Stimulated activated naive CD8-positive, alpha-beta T cell treated with anti-CD3 and anti-CD28 coated beads, Interleukin-15, Interleukin-2, amounts not matched to agents 100 ng/mL and 50 ng/mL, for 24 hours (primary cell): Measurements from ENCODE around the gene TES.

ENCODE experiments used
- H3K27ac Mint-ChIP-seq: one replicate; pipeline ENCODE4 v1.8.0; 2021; ENCODE audit warnings: mild to moderate bottlenecking, mixed read lengths
- H3K27me3 Mint-ChIP-seq: one replicate; pipeline ENCODE4 v1.8.0; 2021; ENCODE audit warnings: mixed read lengths
- H3K36me3 Mint-ChIP-seq: one replicate; pipeline ENCODE4 v1.8.0; 2021; ENCODE audit warnings: low read depth, mixed read lengths
- H3K4me1 Mint-ChIP-seq: one replicate; pipeline ENCODE4 v1.8.0; 2021; ENCODE audit warnings: low read depth, mixed read lengths
- H3K4me3 Mint-ChIP-seq: one replicate; pipeline ENCODE4 v1.8.0; 2021; ENCODE audit warnings: mild to moderate bottlenecking, mixed read lengths
- H3K9me3 Mint-ChIP-seq: one replicate; pipeline ENCODE4 v1.8.0; 2021; ENCODE audit warnings: mixed read lengths

Gene TES

DNA sequence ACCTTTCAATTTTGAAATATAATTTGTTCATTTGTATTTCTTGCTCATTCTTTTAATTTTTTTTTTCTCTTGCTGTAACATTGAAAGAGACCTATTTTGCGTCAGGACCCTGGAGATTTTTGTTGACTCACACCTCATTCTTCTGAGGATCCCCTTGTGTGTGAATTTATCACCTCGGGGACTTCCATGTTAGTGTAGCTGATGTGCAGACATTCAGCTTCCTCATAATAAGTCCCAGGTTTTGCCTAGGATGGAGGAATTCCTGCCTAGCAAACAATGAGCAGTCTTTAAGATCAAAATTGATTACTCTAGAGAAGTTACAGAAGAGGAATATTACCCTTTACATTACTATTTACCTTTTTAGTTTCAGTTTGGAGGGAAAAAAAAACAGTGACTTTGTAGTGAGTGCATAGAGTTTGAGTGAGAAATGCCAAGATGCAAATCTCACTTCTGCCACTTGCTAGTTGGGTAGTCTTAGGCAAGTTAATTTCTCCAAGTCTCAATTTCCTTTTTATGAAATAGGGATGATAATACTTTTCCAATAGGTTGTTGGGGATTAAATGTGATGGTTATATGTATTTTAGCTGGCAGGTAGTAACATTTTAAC is 14.3 kb downstream of the TES start:
- H3K4me1 Mint-ChIP-seq, result peaks cover 93% of the 10 kb centered on the region
- H3K9me3 Mint-ChIP-seq, result no peaks in the 10 kb centered on the region
- peak overlapping the region; percentile 69 for H3K27ac Mint-ChIP-seq
- H3K4me3 Mint-ChIP-seq, result peak overlapping the region; percentile 71
- H3K36me3 Mint-ChIP-seq, result peaks cover 3% of the 10 kb centered on the region
- no peaks in the 10 kb centered on the region for H3K27me3 Mint-ChIP-seq

DNA sequence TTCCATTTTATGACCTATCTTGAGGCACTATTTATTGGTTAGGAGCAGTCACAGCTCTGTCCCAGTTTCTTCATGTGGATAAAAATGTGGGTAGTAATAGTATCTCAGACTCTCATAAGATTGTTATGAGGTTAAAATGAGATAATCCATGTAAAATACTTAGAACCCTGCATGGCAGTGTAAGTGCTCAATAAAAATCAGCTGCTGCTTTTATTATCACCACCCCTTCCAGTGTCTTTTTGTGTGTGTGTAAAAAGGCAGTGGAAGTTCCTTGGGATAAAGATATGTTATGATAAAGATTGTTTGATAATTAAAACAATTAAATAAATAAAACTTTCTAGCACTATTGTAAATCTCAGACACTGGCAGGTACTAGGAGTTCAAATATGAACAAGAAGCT is 15.5 kb downstream of the TES start:
- H3K27ac Mint-ChIP-seq, result no peak overlapping the region
- peaks cover 94% of the 10 kb centered on the region for H3K4me1 Mint-ChIP-seq
- H3K4me3 Mint-ChIP-seq, result no peak overlapping the region
- peaks cover 3% of the 10 kb centered on the region for H3K36me3 Mint-ChIP-seq
- no peaks in the 10 kb centered on the region for H3K27me3 Mint-ChIP-seq
- H3K9me3 Mint-ChIP-seq, result no peaks in the 10 kb centered on the region

DNA sequence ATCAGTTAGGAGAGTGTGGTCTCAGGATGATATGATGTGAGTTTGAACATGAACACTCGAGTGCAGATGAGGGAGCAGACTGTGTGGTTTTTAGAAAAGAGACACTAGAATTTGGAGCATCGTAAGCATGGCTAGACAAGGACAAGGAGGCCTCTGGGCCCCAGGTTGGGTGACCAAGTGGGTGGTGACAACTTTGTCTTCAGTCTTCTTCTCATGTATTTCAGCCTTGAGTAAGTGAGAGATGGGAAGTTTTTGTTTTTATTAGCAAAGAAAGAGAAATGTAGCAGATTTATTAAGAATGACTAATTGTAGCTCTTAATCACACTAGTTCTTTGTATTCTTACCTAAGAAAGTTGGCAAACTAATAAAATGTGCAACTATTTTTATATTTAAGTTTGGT is 16.3 kb downstream of the TES start:
- Mint-ChIP-seq H3K4me3 (no peak overlapping the region), H3K9me3 (no peaks in the 10 kb centered on the region), H3K27me3 (no peaks in the 10 kb centered on the region), H3K36me3 (peaks cover 3% of the 10 kb centered on the region), H3K4me1 (peaks cover 96% of the 10 kb centered on the region), H3K27ac (peak overlapping the region; percentile 55)

DNA sequence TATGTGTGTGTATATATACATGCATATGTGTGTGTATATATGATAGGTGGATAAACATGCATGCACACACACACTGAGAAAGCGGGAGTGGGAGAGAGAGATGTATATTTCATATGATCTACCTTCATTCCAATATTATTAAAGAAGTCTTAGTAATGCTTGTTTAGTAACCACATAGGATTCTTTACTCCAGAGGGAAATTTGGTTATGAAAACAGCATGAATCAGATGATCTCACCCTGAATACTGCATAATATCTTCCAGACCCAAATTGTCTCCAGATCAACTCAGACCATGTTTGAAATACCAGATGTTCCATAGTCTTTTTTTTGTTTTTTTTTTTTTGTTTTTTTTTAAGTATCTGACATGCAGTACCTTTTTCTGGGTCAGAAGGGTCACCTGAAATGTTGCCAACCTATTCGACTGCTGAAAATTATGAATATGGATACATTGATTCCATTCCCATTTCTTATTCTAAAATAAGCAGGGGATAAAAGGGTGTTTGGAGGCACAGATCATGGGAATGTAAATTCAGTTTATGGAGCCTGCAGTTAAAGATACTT is 17.4 kb downstream of the TES start:
- H3K27ac Mint-ChIP-seq, result peak overlapping the region; percentile 46

DNA sequence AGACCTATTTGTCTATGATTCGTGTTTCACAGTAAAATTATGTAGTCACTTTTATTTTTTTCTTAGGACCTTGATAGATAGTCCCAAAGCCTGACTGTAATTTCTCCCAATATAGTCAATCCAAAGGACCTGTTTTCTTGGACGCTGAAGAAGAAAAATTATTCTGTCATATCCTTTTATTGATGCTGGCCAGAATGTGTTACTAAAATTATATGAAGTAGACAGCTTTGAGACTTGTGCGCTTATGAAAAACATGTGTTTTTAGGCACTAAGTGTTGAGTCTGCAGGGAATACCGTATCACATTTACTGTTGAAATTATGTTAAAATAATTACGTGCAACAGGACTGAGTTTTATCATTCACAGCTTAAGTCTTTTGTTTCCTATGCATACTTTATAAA is 17.9 kb downstream of the TES start:
- H3K27ac Mint-ChIP-seq, result no peak overlapping the region
- peaks cover 97% of the 10 kb centered on the region for H3K4me1 Mint-ChIP-seq
- no peaks in the 10 kb centered on the region for H3K9me3 Mint-ChIP-seq
- H3K36me3 Mint-ChIP-seq, result peaks cover 3% of the 10 kb centered on the region
- H3K4me3 Mint-ChIP-seq, result no peak overlapping the region
- no peaks in the 10 kb centered on the region for H3K27me3 Mint-ChIP-seq

More for the DNA sequence above, 17.4 kb downstream of the TES start:
- Mint-ChIP-seq H3K4me1 (peaks cover 96% of the 10 kb centered on the region), H3K36me3 (peaks cover 3% of the 10 kb centered on the region), H3K4me3 (no peak overlapping the region), H3K27me3 (no peaks in the 10 kb centered on the region), H3K9me3 (no peaks in the 10 kb centered on the region)

DNA sequence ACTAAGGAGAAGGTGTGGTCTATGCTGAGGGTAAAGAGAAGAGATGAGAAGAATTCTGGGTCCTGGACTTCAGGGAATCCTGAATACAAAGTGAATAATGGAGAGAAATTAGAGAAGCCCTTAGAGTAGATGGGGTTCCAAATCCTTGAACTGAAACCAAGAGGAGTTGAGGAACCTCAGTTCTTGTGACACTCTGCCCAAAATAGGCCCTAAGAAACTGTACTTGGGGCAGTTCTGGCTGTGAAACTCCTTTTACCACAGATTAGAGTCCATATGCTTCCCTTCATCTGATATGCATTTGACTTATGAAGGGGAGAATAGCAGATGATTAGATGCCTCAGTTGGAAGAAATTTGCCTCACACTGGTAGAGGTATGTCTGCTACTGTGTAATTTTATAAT is 19.0 kb downstream of the TES start:
- Mint-ChIP-seq H3K4me3 (no peak overlapping the region), H3K9me3 (no peaks in the 10 kb centered on the region), H3K27ac (peak overlapping the region; percentile 23), H3K4me1 (peaks cover 97% of the 10 kb centered on the region), H3K36me3 (peaks cover 3% of the 10 kb centered on the region), H3K27me3 (no peaks in the 10 kb centered on the region)

DNA sequence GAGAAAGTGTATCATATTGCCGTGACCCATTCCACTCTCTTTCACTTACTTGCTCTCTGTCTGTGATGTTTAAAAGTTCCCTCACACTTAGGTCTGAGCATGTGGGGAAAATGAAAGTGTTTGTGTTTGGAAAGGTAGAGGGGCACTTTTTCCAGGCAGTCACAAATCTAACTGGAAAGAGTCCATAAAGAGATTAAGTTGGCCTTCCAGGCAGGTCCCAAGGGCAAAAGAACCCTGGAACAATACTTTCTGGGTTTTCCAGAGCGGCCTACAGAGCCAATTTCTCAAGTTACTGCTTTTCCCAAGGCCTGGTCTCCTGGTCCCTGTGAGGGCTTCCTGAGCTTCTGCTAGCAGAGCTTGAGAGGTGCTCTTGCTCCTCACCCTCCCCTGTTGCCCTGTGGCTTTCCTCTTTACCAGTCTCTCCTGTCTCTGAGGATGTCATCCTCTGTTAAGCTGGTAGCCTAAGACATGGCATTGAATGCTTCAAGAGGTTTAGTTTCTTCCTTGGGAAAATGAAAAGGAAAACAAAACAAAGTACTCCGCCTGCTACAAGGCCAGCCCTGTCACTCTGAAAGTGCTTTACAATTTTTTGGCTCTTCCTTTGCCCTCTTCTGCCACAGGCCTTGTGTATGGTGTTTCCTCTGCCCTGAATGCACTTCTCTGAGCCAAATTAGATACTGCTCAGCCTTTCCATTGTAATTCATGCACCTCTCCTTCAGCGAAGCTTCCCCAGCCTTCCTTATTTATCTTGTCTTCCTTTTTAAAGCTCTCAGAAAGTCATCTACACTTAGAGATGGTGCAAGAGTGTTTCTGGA is 20.1 kb downstream of the TES start:
- Mint-ChIP-seq H3K36me3 (peaks cover 3% of the 10 kb centered on the region), H3K4me3 (no peak overlapping the region), H3K27me3 (no peaks in the 10 kb centered on the region), H3K9me3 (no peaks in the 10 kb centered on the region), H3K27ac (peak overlapping the region; percentile 74), H3K4me1 (peaks cover 96% of the 10 kb centered on the region)

DNA sequence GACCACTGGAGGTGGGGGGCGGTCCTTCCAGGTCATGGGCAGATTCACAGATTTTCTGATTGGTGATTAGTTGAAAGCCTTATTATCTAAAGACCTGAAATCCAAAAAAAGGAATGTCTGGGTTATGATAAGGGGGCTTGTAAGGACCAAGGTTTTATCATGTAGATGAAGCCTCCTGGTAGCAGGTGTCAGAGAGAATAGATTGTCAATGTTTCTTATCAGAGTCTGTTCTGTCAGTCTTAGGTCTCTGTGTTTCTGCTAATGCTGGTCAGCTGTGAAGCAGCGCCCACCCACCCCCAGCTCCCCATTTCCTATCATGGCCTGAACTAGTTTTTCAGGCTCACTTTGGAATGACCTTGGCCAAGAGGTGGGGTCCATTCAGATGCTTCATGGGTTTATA is 21.2 kb downstream of the TES start:
- no peaks in the 10 kb centered on the region for H3K9me3 Mint-ChIP-seq
- no peak overlapping the region for H3K4me3 Mint-ChIP-seq
- H3K27ac Mint-ChIP-seq, result peak overlapping the region; percentile 86
- no peaks in the 10 kb centered on the region for H3K27me3 Mint-ChIP-seq
- H3K4me1 Mint-ChIP-seq, result peaks cover 91% of the 10 kb centered on the region
- peaks cover 3% of the 10 kb centered on the region for H3K36me3 Mint-ChIP-seq

DNA sequence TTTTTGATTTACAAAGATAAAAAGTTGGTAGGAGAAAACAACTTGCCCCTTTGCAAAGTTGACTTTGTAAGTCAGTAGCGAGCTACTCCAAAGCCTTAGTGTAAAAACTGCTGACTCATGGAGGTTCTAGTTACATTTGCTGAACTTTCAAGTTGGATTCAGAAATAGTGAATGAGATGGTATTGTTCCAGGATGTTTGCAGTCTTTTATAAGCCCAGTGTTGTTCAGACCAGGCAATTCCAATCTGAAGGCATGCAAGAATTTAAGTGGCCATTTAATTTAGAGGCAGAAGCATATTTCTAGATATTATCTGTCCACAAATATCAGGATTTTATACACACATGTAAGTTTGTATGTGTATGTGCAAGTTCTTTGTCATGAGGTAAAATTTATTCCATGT is 21.6 kb downstream of the TES start:
- Mint-ChIP-seq H3K36me3 (peaks cover 5% of the 10 kb centered on the region), H3K9me3 (no peaks in the 10 kb centered on the region), H3K4me3 (no peak overlapping the region), H3K27ac (peak overlapping the region; percentile 86), H3K27me3 (no peaks in the 10 kb centered on the region), H3K4me1 (peaks cover 88% of the 10 kb centered on the region)

DNA sequence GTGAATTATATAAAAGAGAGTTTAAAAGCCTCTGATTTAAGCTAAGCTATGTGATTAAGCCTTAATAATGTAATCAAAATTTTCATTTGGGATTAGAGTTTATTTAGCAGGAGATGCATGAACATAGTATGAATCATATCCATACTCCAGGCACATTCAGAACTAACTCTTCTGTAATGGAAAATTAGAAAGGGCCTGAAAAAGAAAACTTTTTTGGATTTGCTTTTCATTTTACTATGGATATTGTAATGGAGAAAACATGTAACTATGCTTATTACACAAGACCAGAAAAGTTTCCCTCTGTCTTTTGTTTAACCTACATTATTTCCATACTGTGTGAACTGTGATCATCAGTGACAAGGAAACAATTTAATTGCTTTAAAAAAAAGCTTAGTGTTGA is 22.0 kb downstream of the TES start:
- no peaks in the 10 kb centered on the region for H3K27me3 Mint-ChIP-seq
- peak overlapping the region; percentile 86 for H3K27ac Mint-ChIP-seq
- H3K4me3 Mint-ChIP-seq, result no peak overlapping the region
- H3K4me1 Mint-ChIP-seq, result peaks cover 90% of the 10 kb centered on the region
- H3K9me3 Mint-ChIP-seq, result no peaks in the 10 kb centered on the region
- peaks cover 9% of the 10 kb centered on the region for H3K36me3 Mint-ChIP-seq

DNA sequence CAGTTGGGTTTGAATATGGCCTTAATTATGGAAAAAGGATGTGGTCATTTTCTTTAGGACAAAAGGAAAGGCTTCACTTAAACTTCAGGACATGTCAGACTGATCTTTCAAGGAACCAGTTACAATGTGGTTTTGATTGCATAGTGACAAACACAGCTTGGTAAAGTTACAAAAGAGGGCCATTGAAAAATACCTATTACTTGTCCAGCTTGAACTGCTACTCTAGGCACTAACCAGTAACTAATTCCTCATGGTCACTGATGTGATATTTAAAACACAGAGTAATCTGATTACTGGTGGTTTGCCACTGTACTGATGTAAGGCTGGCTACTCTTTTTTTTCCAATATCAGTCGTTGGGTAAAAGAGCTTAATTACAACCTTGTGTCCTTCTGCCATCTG is 22.6 kb downstream of the TES start:
- H3K4me3 Mint-ChIP-seq, result no peak overlapping the region
- peaks cover 90% of the 10 kb centered on the region for H3K4me1 Mint-ChIP-seq
- H3K27me3 Mint-ChIP-seq, result no peaks in the 10 kb centered on the region
- peak overlapping the region; percentile 74 for H3K27ac Mint-ChIP-seq
- H3K9me3 Mint-ChIP-seq, result no peaks in the 10 kb centered on the region
- peaks cover 15% of the 10 kb centered on the region for H3K36me3 Mint-ChIP-seq

DNA sequence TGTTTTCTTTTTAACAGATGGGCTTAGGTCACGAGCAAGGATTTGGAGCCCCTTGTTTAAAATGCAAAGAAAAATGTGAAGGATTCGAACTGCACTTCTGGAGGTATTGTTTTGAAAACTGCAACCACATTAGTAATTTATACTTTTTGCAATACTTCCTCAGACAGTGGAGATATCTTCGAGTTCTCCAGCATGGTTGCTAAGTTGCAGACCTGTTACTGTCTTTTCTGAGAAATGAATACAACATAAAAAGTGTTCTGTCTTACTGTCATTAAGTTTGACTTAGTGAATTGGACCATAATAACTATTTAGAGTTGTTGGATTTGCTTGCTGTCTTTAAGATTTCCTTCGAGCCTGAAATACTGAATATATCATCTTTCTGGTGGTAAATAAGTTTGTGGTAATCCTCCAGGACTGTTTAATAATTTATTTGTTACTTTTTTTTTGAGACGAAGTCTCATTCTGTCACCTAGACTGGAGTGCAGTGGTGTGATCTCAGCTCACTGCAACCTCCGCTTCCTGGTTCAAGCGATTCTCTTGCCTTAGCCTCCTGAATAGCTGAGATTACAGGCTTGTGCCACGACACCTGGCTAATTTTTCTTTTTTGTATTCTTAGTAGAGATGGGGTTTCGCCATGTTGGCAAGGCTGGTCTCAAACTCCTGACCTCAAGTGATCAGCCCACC is 24.3 kb downstream of the TES start:
- Mint-ChIP-seq H3K4me3 (no peak overlapping the region), H3K4me1 (peaks cover 81% of the 10 kb centered on the region), H3K27me3 (no peaks in the 10 kb centered on the region), H3K9me3 (no peaks in the 10 kb centered on the region), H3K27ac (no peak overlapping the region), H3K36me3 (peaks cover 23% of the 10 kb centered on the region)

DNA sequence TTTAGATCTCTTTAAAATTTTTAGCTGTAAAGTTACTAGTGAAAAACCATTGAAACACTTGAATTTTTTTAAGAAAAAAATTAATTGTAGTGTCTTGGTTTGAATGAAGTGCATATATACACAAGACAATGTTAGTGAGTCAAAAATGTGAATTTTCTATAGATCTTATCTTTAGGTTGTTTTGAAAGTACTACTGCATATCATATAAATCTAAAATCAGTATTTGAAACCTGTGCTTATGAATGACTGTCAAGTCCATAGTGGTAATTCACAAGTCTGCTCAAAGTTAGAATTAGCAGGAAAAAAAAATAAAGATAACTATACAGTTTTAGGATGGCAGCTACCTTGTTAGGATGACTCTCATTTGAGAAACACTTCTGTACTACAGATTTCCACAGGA is 25.0 kb downstream of the TES start:
- H3K27me3 Mint-ChIP-seq, result no peaks in the 10 kb centered on the region
- H3K4me3 Mint-ChIP-seq, result no peak overlapping the region
- H3K27ac Mint-ChIP-seq, result no peak overlapping the region
- H3K36me3 Mint-ChIP-seq, result peaks cover 23% of the 10 kb centered on the region
- no peaks in the 10 kb centered on the region for H3K9me3 Mint-ChIP-seq
- peaks cover 74% of the 10 kb centered on the region for H3K4me1 Mint-ChIP-seq

DNA sequence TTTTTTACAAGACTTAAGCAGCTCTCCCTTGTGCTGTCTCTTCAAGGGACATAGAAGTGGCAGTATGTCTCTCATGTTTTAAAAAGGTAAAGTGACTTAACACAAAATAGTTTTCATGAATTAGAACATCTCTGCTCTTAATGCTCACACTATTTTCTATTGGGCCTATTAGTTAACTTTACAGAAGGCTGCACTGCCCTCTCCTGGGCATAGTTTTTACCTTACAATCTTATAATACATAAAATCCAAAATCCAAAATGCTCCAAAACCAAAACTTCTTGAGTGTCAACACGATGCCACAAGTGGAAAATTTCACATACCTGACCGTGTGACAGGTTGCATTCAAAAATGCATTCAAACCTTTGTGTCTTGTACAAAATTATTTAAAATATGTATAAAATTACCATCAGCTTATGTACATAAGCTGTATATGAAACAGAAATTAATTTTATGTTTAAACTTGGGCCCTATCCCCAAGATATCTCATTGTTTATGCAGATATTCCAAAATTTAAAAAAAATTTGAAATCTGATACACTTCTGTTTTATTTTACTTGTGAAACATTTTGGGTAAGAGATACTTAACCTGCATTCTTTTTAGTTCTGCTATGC is 25.8 kb downstream of the TES start:
- Mint-ChIP-seq H3K27ac (no peak overlapping the region), H3K27me3 (no peaks in the 10 kb centered on the region), H3K9me3 (no peaks in the 10 kb centered on the region), H3K36me3 (peaks cover 29% of the 10 kb centered on the region), H3K4me3 (no peak overlapping the region), H3K4me1 (peaks cover 66% of the 10 kb centered on the region)

DNA sequence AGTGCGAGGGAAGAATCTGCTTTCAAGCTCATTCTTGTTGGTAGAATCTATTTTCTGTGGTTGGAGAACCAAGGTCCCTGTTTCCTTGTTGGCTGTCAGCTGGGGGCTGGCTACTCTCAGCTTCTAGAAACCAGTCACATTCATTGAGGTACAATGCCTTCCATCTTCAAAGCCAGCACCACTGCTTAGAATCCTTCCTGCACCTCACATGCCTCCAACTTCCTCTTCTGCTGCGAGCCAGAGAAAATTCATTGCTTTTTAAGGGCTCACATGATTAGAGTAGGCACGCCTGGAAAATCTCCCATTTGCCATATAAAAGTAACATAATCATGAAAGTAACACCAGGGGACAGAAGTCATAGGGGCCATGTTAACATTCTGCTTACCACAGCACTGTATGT is 28.7 kb downstream of the TES start:
- no peak overlapping the region for H3K4me3 Mint-ChIP-seq
- peaks cover 49% of the 10 kb centered on the region for H3K4me1 Mint-ChIP-seq
- peak overlapping the region; percentile 11 for H3K27ac Mint-ChIP-seq
- no peaks in the 10 kb centered on the region for H3K27me3 Mint-ChIP-seq
- H3K9me3 Mint-ChIP-seq, result peaks cover 4% of the 10 kb centered on the region
- H3K36me3 Mint-ChIP-seq, result peaks cover 43% of the 10 kb centered on the region
